HEK293 (cell line): ENCODE results near the gene FAM229A.

Experiments used
- ZNF621 ChIP-seq: fragments of 450-650 bp; formaldehyde crosslinking; IDR thresholded peaks from 2 replicates; pipeline ENCODE4 v1.5.1; 2017; ENCODE audit warnings: missing biosample characterization, missing genetic modification characterization
- TF ChIP-seq, protein P1 (sequence below): fragments of 450-650 bp; formaldehyde crosslinking; IDR thresholded peaks from 2 replicates; pipeline ENCODE4 v1.5.1; 2016; ENCODE audit warnings: missing biosample characterization, missing genetic modification characterization

DNA sequence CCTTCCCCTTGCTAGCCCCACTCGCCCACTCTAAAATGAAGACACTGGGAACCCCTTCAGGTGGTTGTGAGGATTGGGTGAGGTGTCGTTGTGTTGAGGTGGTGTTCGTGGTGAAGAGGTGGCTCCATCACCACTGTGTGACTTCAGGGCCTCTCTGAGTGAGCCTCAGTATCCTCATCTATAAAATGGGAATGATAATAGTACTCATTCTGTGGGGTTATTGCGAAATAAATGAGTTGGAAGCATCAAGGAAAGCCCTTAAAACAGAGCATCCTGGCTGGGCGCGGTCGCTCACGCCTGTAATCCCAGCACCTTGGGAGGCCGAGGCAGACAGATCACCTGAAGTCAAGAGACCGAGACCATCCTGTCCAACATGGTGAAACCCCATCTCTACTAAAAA is 19.6 kb downstream of the FAM229A start:
- TF ChIP-seq ZNF621: no peak
- TF ChIP-seq, protein P1, sequence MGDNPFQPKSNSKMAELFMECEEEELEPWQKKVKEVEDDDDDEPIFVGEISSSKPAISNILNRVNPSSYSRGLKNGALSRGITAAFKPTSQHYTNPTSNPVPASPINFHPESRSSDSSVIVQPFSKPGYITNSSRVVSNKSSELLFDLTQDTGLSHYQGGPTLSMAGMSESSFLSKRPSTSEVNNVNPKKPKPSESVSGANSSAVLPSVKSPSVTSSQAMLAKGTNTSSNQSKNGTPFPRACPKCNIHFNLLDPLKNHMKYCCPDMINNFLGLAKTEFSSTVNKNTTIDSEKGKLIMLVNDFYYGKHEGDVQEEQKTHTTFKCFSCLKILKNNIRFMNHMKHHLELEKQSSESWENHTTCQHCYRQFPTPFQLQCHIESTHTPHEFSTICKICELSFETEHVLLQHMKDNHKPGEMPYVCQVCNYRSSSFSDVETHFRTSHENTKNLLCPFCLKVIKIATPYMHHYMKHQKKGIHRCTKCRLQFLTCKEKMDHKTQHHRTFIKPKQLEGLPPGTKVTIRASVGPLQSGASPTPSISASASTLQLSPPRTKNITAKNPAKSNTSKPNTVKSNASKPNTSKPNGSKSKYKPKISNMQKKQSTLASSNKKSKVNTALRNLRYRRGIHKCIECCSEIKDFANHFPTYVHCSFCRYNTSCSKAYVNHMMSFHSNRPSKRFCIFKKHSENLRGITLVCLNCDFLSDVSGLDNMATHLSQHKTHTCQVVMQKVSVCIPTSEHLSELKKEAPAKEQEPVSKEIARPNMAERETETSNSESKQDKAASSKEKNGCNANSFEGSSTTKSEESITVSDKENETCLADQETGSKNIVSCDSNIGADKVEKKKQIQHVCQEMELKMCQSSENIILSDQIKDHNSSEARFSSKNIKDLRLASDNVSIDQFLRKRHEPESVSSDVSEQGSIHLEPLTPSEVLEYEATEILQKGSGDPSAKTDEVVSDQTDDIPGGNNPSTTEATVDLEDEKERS (tag by site-specific recombination): no peak
